ENCODE measurements around the gene CDK5. TPM values are rescaled to one million over a fixed set of nuclear protein-coding genes. Genes with fewer than 3 reads are reported as not detected.

The CDK5 gene
- total RNA-seq, 4 donors from 2014 or later = 3.8 to 12.9 (median 8.6) TPM

- H3K4me3 ChIP-seq = no peak overlapping the region
- no peak for DNase-seq
- no peaks in the 10 kb centered on the region for H3K9me3 ChIP-seq
- H3K4me1 ChIP-seq = peaks cover 23 to 71% (median 29%) of the 10 kb centered on the region in 3 donors
- H3K36me3 ChIP-seq = no peaks in the 10 kb centered on the region
- H3K27me3 ChIP-seq = peaks cover 0 to 98% (median 7%) of the 10 kb centered on the region in 4 donors
- intact Hi-C loops (cut with DNase I) = no loop called here
- TF ChIP-seq, protein P1, sequence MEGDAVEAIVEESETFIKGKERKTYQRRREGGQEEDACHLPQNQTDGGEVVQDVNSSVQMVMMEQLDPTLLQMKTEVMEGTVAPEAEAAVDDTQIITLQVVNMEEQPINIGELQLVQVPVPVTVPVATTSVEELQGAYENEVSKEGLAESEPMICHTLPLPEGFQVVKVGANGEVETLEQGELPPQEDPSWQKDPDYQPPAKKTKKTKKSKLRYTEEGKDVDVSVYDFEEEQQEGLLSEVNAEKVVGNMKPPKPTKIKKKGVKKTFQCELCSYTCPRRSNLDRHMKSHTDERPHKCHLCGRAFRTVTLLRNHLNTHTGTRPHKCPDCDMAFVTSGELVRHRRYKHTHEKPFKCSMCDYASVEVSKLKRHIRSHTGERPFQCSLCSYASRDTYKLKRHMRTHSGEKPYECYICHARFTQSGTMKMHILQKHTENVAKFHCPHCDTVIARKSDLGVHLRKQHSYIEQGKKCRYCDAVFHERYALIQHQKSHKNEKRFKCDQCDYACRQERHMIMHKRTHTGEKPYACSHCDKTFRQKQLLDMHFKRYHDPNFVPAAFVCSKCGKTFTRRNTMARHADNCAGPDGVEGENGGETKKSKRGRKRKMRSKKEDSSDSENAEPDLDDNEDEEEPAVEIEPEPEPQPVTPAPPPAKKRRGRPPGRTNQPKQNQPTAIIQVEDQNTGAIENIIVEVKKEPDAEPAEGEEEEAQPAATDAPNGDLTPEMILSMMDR (IDR thresholded peaks at IDR 0.05) = no peak
- TF ChIP-seq POLR2A (IDR thresholded peaks at IDR 0.05) = no peak
- no peak overlapping the region for H3K27ac ChIP-seq
- WGBS, 2 donors = 100% methylated on average over 1 of the region's 5 CpGs; no CpG with 5 or more reads in 1 of the 2 donors
Measured at GRCh38 chr7:151015967-151016366, 41.7 kb downstream of the CDK5 start.

DNA sequence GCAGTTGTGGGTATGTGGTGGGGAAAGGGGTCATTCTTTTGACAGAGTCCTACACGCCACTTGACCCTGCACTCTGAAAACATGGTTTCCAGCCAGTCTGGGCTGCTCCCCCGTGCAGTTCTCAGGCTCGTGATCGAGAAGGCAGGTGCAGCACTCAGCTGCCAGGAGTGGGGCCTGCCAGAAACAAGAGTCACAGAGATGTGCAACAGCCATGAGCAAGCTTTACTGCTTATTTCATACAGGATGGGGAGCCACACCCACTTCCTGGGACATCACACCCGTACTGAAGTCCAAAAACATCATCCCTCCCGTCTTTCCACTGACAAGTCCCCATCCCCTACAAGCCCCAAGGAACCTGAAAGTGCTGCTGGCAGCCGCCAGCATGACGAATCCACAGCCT lies 42.7 kb downstream of the CDK5 start:
- WGBS, 2 donors = 55 to 58% methylated on average over 5 to 8 of the region's 8 CpGs
- Histone ChIP-seq H3K4me1 (peaks cover 32 to 78% (median 32%) of the 10 kb centered on the region in 3 donors), H3K27me3 (peaks cover 0 to 98% (median 7%) of the 10 kb centered on the region in 4 donors)

DNA sequence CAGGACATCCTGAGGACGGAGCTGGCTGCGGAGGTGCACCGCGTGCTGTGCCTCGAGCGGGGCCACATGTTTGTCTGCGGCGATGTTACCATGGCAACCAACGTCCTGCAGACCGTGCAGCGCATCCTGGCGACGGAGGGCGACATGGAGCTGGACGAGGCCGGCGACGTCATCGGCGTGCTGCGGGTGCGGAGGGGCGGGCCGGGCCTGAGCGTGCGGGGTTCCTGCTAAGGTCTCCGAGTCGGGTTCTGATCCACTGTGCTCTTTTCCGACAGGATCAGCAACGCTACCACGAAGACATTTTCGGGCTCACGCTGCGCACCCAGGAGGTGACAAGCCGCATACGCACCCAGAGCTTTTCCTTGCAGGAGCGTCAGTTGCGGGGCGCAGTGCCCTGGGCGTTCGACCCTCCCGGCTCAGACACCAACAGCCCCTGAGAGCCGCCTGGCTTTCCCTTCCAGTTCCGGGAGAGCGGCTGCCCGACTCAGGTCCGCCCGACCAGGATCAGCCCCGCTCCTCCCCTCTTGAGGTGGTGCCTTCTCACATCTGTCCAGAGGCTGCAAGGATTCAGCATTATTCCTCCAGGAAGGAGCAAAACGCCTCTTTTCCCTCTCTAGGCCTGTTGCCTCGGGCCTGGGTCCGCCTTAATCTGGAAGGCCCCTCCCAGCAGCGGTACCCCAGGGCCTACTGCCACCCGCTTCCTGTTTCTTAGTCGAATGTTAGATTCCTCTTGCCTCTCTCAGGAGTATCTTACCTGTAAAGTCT lies 43.8 kb downstream of the CDK5 start:
- Histone ChIP-seq H3K4me3 (peak overlapping the region; percentile 1 to 55 (median 28)), H3K36me3 (no peaks in the 10 kb centered on the region), H3K9me3 (no peaks in the 10 kb centered on the region), H3K27ac (peak overlapping the region in 2 of 4 donors; percentile 0 to 49), H3K4me1 (peaks cover 25 to 78% (median 29%) of the 10 kb centered on the region in 3 donors), H3K27me3 (peaks cover 0 to 98% (median 5%) of the 10 kb centered on the region in 4 donors)
- intact Hi-C loops (cut with DNase I) = no loop called here
- 30 to 32% methylated on average over 16 to 24 of the region's 55 CpGs for WGBS, 2 donors
- TF ChIP-seq, protein P1 (IDR thresholded peaks at IDR 0.05) = peak in 1 of 6 experiments; percentile 23
- peak in 1 of 4 donors; percentile 6 for TF ChIP-seq POLR2A (IDR thresholded peaks at IDR 0.05)
- peak; percentile 29 for DNase-seq

More for the DNA sequence above, 42.7 kb downstream of the CDK5 start:
- no peaks in the 10 kb centered on the region for H3K9me3 ChIP-seq
- DNase-seq = no peak
- no peak overlapping the region for H3K4me3 ChIP-seq
- intact Hi-C loops (cut with DNase I) = no loop called here
- H3K27ac ChIP-seq = no peak overlapping the region
- TF ChIP-seq, protein P1 (IDR thresholded peaks at IDR 0.05) = no peak
- no peak for TF ChIP-seq POLR2A (IDR thresholded peaks at IDR 0.05)
- H3K36me3 ChIP-seq = no peaks in the 10 kb centered on the region

DNA sequence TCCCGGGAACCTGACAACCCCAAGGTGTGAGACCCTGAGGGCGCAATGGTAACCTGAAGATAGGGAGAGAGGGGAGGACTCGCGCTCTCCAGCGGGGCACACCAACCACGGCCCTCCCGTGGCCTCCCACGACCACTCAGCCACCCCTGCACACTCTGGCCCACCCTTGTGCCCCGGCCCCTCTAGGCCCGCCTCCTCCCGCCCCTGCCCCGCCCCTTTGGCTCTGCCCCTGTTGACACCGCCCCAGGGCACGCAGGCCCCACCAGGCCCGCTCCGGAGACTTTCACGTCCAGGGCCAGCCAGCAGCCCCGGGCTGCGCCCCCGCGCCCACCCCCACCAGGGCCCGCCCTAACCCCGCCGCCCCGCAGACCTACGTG lies 44.4 kb downstream of the CDK5 start:
- no peak for DNase-seq
- 7 to 67% methylated on average over 1 to 6 of the region's 26 CpGs for WGBS, 2 donors
- peak overlapping the region in 1 of 4 donors; percentile 34 for H3K27ac ChIP-seq
- peaks cover 20 to 78% (median 25%) of the 10 kb centered on the region in 3 donors for H3K4me1 ChIP-seq
- H3K4me3 ChIP-seq = peak overlapping the region; percentile 1 to 55 (median 28)
- TF ChIP-seq POLR2A (IDR thresholded peaks at IDR 0.05) = no peak
- TF ChIP-seq, protein P1 (IDR thresholded peaks at IDR 0.05) = no peak
- peaks cover 0 to 97% (median 5%) of the 10 kb centered on the region in 4 donors for H3K27me3 ChIP-seq
- no peaks in the 10 kb centered on the region for H3K36me3 ChIP-seq
- no peaks in the 10 kb centered on the region for H3K9me3 ChIP-seq
- intact Hi-C loops (cut with DNase I) = no loop called here

DNA sequence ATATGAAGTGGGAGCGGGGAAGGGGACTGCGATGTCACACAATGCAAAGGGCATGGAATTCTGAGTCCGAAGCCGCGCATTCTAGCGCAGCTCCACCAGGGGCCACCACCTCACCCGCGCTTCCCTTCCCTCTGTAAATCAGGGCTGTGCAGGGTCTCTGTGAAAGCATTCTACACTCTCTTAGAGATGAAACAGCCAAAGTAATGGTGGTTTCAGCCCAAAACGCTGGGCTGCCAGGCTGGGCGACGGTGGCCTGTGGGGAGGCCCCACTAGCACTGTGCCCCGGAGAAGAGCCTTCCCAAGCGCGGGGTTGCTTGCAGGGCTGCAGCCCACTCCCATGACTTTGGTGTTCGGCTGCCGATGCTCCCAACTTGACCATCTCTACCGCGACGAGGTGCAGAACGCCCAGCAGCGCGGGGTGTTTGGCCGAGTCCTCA lies 44.8 kb downstream of the CDK5 start:
- intact Hi-C loops (cut with DNase I) = no loop called here
- no peaks in the 10 kb centered on the region for H3K36me3 ChIP-seq
- H3K9me3 ChIP-seq = no peaks in the 10 kb centered on the region
- peaks cover 0 to 96% (median 5%) of the 10 kb centered on the region in 4 donors for H3K27me3 ChIP-seq
- H3K4me3 ChIP-seq = peak overlapping the region in 1 of 4 donors; percentile 55
- H3K27ac ChIP-seq = peak overlapping the region in 1 of 4 donors; percentile 34
- 33 to 60% methylated on average over 7 to 17 of the region's 23 CpGs for WGBS, 2 donors
- no peak for DNase-seq
- H3K4me1 ChIP-seq = peaks cover 15 to 78% (median 25%) of the 10 kb centered on the region in 3 donors
- TF ChIP-seq POLR2A (IDR thresholded peaks at IDR 0.05) = no peak
- TF ChIP-seq, protein P1 (IDR thresholded peaks at IDR 0.05) = peak in 4 of 6 experiments; percentile 27 to 51 (median 30)

Measured in esophagus squamous epithelium (tissue), 5 donors.